GM12878 (cell line): ENCODE data around the gene PRPS2. TPM values are rescaled to one million over a fixed set of nuclear protein-coding genes. Genes with fewer than 3 reads are reported as not detected.

Source experiments
- ATAC-seq: fragments of 200-7000 bp; cut with Tn5 transposase; 3 replicates; pipeline ENCODE4 v1.9.1; 2020; ENCODE audit warnings: mild to moderate bottlenecking, moderate library complexity
- BruUV-seq: library from RNA; stranded (reverse); fragments of 400-500 nt; replicated peaks from 2 replicates; lab custom pipeline; 2021; lab: Mats Ljungman, UMichigan
- CTCF ChIA-PET: fragments of 300-600 bp; sonication (Branson Sonifier 250); formaldehyde crosslinking; extraction: SDS; loops from one replicate; lab custom pipeline; 2021; ENCODE audit warnings: inconsistent platforms; lab: Yijun Ruan, JAX
- POLR2A ChIA-PET: fragments of 350-600 bp; formaldehyde crosslinking; extraction: SDS; loops from one replicate; lab custom pipeline; 2021; ENCODE audit warnings: inconsistent platforms; lab: Charles Lee
- RAD21 ChIA-PET: fragments of 300-600 bp; sonication (Branson Sonifier 250); formaldehyde crosslinking; loops from one replicate; lab custom pipeline; 2023; ENCODE audit warnings: antibody characterized with exemption; ENCODE audit not compliant: unreplicated experiment; lab: Charles Lee
- SMC1A ChIA-PET: fragments of 300-600 bp; sonication (Branson Sonifier 250); formaldehyde crosslinking; loops from one replicate; lab custom pipeline; 2023; ENCODE audit not compliant: unreplicated experiment, uncharacterized antibody; lab: Charles Lee
- DNase-seq: peaks from one replicate; pipeline ENCODE4 v3.0.0-alpha.2; 2011; ENCODE audit warnings: low read depth, low spot score
- FAIRE-seq: peaks from 3 replicates; lab custom pipeline; 2011; peaks lifted over from hg19 to GRCh38; lab: Jason Lieb, UNC
- H2AFZ ChIP-seq: 2 replicates; pipeline ENCODE4 v1.6.0; 2011; ENCODE audit warnings: low read depth, low read length, control low read depth; ENCODE audit not compliant: control insufficient read depth
- H3K27ac ChIP-seq: 2 replicates; pipeline ENCODE4 v1.5.1; 2011; ENCODE audit warnings: control low read depth; ENCODE audit not compliant: control insufficient read depth, insufficient read depth
- H3K27me3 ChIP-seq, 2 experiments: replicated peaks in 1 of 2; 2 replicates each; pipeline versions ENCODE4 v1.6.0 to v1.6.1; 2011; ENCODE audit warnings: low read length in 1 of 2; ENCODE audit not compliant: control insufficient read depth in 2 of 2, insufficient read depth in 2 of 2
- H3K36me3 ChIP-seq, 2 experiments: 2 replicates each; pipeline ENCODE4 v1.5.1; 2011; ENCODE audit warnings: low read length in 1 of 2; ENCODE audit not compliant: control insufficient read depth in 2 of 2, insufficient read depth in 2 of 2
- H3K4me1 ChIP-seq: 2 replicates; pipeline ENCODE4 v1.6.1; 2011; ENCODE audit warnings: mild to moderate bottlenecking, low read length, moderate library complexity, mixed read lengths; ENCODE audit not compliant: control insufficient read depth, insufficient read depth
- H3K4me2 ChIP-seq: 2 replicates; pipeline ENCODE4 v1.6.0; 2011; ENCODE audit warnings: control low read depth; ENCODE audit not compliant: control insufficient read depth, insufficient read depth
- H3K4me3 ChIP-seq: fragments of 200-600 bp; sonication (generic); 2 replicates; pipeline ENCODE4 v1.5.1; 2016
- H3K79me2 ChIP-seq: 2 replicates; pipeline ENCODE4 v1.6.0; 2011; ENCODE audit warnings: low read length; ENCODE audit not compliant: control insufficient read depth, insufficient read depth
- H3K9ac ChIP-seq: 2 replicates; pipeline ENCODE4 v1.8.0; 2011; ENCODE audit warnings: low read length, control low read depth, mixed read lengths; ENCODE audit not compliant: control insufficient read depth, insufficient read depth
- H3K9me3 ChIP-seq: replicated peaks from 3 replicates; pipeline ENCODE4 v1.5.1; 2011; ENCODE audit warnings: mild to moderate bottlenecking, low read length; ENCODE audit not compliant: control insufficient read depth, insufficient read depth
- H4K20me1 ChIP-seq: 2 replicates; pipeline ENCODE4 v1.6.0; 2011; ENCODE audit not compliant: control insufficient read depth, insufficient read depth
- ASH2L ChIP-seq: fragments of 300-600, 200-600 bp; sonication (generic); IDR thresholded peaks from 2 replicates; pipeline ENCODE4 v1.6.1; 2017; ENCODE audit warnings: low read depth, mild to moderate bottlenecking, borderline replicate concordance
- ETV6 ChIP-seq, 2 experiments: fragments of 450-650 bp in 1 of 2; IDR thresholded peaks in 1 of 2; conservative IDR thresholded peaks in 1 of 2; 2 replicates each; pipeline ENCODE4 v1.6.1; 2014; ENCODE audit warnings: antibody characterized with exemption in 1 of 2, borderline replicate concordance in 1 of 2, low read depth in 1 of 2, mild to moderate bottlenecking in 1 of 2, moderate library complexity in 1 of 2
- HSF1 ChIP-seq: fragments of 150-350 bp; IDR thresholded peaks from 2 replicates; pipeline ENCODE4 v1.6.1; 2014; ENCODE audit warnings: mild to moderate bottlenecking, low read depth, low read length
- RAD51 ChIP-seq: fragments of 450-650 bp; IDR thresholded peaks from 2 replicates; pipeline ENCODE4 v1.6.1; 2016; ENCODE audit warnings: moderate library complexity, mild to moderate bottlenecking, inconsistent platforms
- SMAD1 ChIP-seq: fragments of 450-650 bp; IDR thresholded peaks from 2 replicates; pipeline ENCODE4 v1.6.1; 2018; ENCODE audit warnings: mild to moderate bottlenecking, low read depth; ENCODE audit not compliant: partially characterized antibody
- SMARCA5 ChIP-seq: fragments of 450-650 bp; IDR thresholded peaks from 2 replicates; pipeline ENCODE4 v1.6.1; 2017; ENCODE audit warnings: mild to moderate bottlenecking
- SREBF1 ChIP-seq: IDR thresholded peaks from 2 replicates; pipeline ENCODE4 v1.6.1; 2012; ENCODE audit warnings: mild to moderate bottlenecking, low read length
- SRF ChIP-seq, 2 experiments: IDR thresholded peaks; 2 replicates each; pipeline ENCODE4 v1.6.1; 2011; ENCODE audit warnings: low read depth in 2 of 2, low read length in 2 of 2, mild to moderate bottlenecking in 1 of 2, moderate library complexity in 1 of 2
- TBL1XR1 ChIP-seq: IDR thresholded peaks from 2 replicates; pipeline ENCODE4 v1.6.1; 2012; ENCODE audit warnings: low read depth, low read length, improper control_type of control experiment
- WGBS: methylation state at CpG from one replicate; pipeline ENCODE4 v1.1.6; 2016; ENCODE audit warnings: low lambda C conversion rate; ENCODE audit not compliant: insufficient replicate concordance, insufficient coverage; ENCODE audit errors: missing lambda C conversion rate; 5-methylcytosine and 5-hydroxymethylcytosine counted together
- in situ Hi-C: fragments of 300-500 bp; cut with MboI; formaldehyde crosslinking; loops from 9 replicates; pipeline ENCODE4 v1.14.3; 2018; ENCODE audit warnings: mixed read lengths
- intact Hi-C: fragments of 100-400 bp; cut with micrococcal nuclease; formaldehyde crosslinking; loops from one replicate; pipeline ENCODE4 v1.14.2; 2022; ENCODE audit not compliant: unreplicated experiment
- polyA plus RNA-seq, 11 experiments: library from polyadenylated mRNA; depleted of rRNA in 4 of 11; unstranded in 6 of 11; stranded (reverse) in 5 of 11; fragments of >200 nt; fragmentation: Nextera tagmentation in 4 of 11; fragmentation: Illumina TruSeq in 1 of 11; extraction: Ambion mirVana in 4 of 11; extraction: Trizol in 1 of 11; gene quantifications; 1 replicate in 1 of 11; 2 replicates in 10 of 11; pipeline versions ENCODE4 v1.2.1 to v1.2.3, GENCODE V29; 2011 to 2016; ENCODE audit warnings: inconsistent platforms in 2 of 11, missing spikeins in 2 of 11, low read depth in 1 of 11
- total RNA-seq, 4 experiments: library from RNA; depleted of rRNA in 3 of 4; stranded (reverse); fragments of >200 nt in 3 of 4; fragmentation: Illumina TruSeq in 1 of 4; extraction: Trizol in 1 of 4; gene quantifications; 2 replicates each; pipeline versions ENCODE4 v1.2.1 to v1.2.3, GENCODE V29; 2013 to 2021
- TF ChIP-seq, protein P1 (sequence below): IDR thresholded peaks from 2 replicates; pipeline ENCODE4 v1.6.1; 2012; ENCODE audit warnings: low read depth, low read length, improper control_type of control experiment
- TF ChIP-seq, protein P2 (sequence below): fragments of 450-650 bp; IDR thresholded peaks from 2 replicates; pipeline ENCODE4 v1.6.1; 2017; ENCODE audit warnings: mild to moderate bottlenecking, low read depth, inconsistent platforms; ENCODE audit not compliant: poor library complexity, severe bottlenecking
- TF ChIP-seq, protein P3 (sequence below): IDR thresholded peaks from 2 replicates; pipeline ENCODE4 v1.6.1; 2011; ENCODE audit warnings: borderline replicate concordance, low read depth, mild to moderate bottlenecking, moderate library complexity, mixed read lengths, low read length; ENCODE audit not compliant: insufficient read depth; ENCODE audit errors: extremely low read length
- TF ChIP-seq, protein P4 (sequence below): fragments of 150-350 bp; IDR thresholded peaks from 2 replicates; pipeline ENCODE4 v1.6.1; 2016; ENCODE audit warnings: low read depth, low read length

The PRPS2 gene
- total and polyA plus RNA-seq, 10 of the 15 experiments (the other 5 are each of a cell fraction or from before 2014, with no cell fraction given): 44.1 to 102 (median 58.2) TPM

DNA sequence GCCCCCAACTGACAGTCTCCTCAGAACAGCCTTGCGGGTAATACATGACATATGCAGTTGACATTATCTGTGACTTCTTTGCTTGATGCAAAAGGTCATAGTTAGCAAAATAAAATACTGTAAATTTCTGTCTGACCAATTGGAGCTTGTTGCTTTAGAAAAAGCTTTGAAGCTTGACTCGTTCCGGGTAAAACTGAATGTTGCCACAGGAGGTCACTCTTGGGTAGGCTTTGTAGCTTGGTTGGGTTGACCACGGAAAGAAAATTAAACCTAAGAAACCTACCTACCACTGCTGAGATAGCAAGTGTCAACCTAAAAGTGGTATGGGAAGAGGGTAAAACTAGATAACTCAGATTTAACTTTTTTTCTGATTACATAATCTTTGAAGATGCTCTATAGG, 23.2 kb downstream of the PRPS2 start (continued):
- TF ChIP-seq, protein P1, sequence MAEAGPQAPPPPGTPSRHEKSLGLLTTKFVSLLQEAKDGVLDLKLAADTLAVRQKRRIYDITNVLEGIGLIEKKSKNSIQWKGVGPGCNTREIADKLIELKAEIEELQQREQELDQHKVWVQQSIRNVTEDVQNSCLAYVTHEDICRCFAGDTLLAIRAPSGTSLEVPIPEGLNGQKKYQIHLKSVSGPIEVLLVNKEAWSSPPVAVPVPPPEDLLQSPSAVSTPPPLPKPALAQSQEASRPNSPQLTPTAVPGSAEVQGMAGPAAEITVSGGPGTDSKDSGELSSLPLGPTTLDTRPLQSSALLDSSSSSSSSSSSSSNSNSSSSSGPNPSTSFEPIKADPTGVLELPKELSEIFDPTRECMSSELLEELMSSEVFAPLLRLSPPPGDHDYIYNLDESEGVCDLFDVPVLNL: no peak
- TF ChIP-seq SMAD1 (no peak), RAD51 (no peak), ASH2L (no peak)
- TF ChIP-seq, protein P2, sequence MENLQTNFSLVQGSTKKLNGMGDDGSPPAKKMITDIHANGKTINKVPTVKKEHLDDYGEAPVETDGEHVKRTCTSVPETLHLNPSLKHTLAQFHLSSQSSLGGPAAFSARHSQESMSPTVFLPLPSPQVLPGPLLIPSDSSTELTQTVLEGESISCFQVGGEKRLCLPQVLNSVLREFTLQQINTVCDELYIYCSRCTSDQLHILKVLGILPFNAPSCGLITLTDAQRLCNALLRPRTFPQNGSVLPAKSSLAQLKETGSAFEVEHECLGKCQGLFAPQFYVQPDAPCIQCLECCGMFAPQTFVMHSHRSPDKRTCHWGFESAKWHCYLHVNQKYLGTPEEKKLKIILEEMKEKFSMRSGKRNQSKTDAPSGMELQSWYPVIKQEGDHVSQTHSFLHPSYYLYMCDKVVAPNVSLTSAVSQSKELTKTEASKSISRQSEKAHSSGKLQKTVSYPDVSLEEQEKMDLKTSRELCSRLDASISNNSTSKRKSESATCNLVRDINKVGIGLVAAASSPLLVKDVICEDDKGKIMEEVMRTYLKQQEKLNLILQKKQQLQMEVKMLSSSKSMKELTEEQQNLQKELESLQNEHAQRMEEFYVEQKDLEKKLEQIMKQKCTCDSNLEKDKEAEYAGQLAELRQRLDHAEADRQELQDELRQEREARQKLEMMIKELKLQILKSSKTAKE: no peak
- TF ChIP-seq, all 136 proteins: peak for 7

- DNase-seq (no peak), FAIRE-seq (no peak), ATAC-seq (no peak)
- in situ Hi-C loops (loop anchor here (10.0 kb wide), 1 partner anchor 667 kb away; no protein-coding TSS in a partner anchor), intact Hi-C loops (loop anchor here (10.0 kb wide), 1 partner anchor 437 kb away; no protein-coding TSS in a partner anchor)
- no peaks in the 10 kb centered on the region for H3K4me1 ChIP-seq
- POLR2A ChIA-PET: no interaction called here
- no peak overlapping the region for H3K4me3 ChIP-seq
- peaks cover 0 to 8% of the 10 kb centered on the region in 2 experiments; a peak in 1 of 4 replicates for H3K36me3 ChIP-seq
- no peaks in the 10 kb centered on the region for H3K9me3 ChIP-seq
- H4K20me1 ChIP-seq: no peaks in the 10 kb centered on the region
- H2AFZ ChIP-seq: no peak overlapping the region
- RAD21 ChIA-PET: no interaction called here
- WGBS: 48% methylated on average over 5 of the region's 5 CpGs
- no peak for TF ChIP-seq SMARCA5
- TF ChIP-seq, protein P3, sequence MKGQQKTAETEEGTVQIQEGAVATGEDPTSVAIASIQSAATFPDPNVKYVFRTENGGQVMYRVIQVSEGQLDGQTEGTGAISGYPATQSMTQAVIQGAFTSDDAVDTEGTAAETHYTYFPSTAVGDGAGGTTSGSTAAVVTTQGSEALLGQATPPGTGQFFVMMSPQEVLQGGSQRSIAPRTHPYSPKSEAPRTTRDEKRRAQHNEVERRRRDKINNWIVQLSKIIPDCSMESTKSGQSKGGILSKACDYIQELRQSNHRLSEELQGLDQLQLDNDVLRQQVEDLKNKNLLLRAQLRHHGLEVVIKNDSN: no peak
- TF ChIP-seq ETV6 (conservative IDR thresholded peaks at IDR 0.05 in 1 of 2, IDR thresholded peaks at IDR 0.05 in 1 of 2; ENCODE audit: borderline replicate concordance in 1 of 2, low read depth in 1 of 2): no peak
- TF ChIP-seq SREBF1: no peak
- TF ChIP-seq, protein P4, sequence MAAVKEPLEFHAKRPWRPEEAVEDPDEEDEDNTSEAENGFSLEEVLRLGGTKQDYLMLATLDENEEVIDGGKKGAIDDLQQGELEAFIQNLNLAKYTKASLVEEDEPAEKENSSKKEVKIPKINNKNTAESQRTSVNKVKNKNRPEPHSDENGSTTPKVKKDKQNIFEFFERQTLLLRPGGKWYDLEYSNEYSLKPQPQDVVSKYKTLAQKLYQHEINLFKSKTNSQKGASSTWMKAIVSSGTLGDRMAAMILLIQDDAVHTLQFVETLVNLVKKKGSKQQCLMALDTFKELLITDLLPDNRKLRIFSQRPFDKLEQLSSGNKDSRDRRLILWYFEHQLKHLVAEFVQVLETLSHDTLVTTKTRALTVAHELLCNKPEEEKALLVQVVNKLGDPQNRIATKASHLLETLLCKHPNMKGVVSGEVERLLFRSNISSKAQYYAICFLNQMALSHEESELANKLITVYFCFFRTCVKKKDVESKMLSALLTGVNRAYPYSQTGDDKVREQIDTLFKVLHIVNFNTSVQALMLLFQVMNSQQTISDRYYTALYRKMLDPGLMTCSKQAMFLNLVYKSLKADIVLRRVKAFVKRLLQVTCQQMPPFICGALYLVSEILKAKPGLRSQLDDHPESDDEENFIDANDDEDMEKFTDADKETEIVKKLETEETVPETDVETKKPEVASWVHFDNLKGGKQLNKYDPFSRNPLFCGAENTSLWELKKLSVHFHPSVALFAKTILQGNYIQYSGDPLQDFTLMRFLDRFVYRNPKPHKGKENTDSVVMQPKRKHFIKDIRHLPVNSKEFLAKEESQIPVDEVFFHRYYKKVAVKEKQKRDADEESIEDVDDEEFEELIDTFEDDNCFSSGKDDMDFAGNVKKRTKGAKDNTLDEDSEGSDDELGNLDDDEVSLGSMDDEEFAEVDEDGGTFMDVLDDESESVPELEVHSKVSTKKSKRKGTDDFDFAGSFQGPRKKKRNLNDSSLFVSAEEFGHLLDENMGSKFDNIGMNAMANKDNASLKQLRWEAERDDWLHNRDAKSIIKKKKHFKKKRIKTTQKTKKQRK: no peak
- no peak for TF ChIP-seq TBL1XR1
- TF ChIP-seq HSF1: no peak
- no peak for TF ChIP-seq SRF (IDR thresholded peaks at IDR 0.05; ENCODE audit: low read depth in 2 of 2, low read length in 2 of 2)
- no peak overlapping the region for H3K9ac ChIP-seq
- H3K79me2 ChIP-seq: no peaks in the 10 kb centered on the region; the same call in 1 of the 2 replicates
- CTCF ChIA-PET: interaction anchor here (4.5 kb wide), 1 partner anchor 76 kb away, joined by 23 read pairs; no protein-coding TSS in a partner anchor
- H3K27me3 ChIP-seq: no peaks in the 10 kb centered on the region
- SMC1A ChIA-PET: no interaction called here
- no peak overlapping the region for H3K27ac ChIP-seq
- BruUV-seq: no TSS peak
- no peak overlapping the region for H3K4me2 ChIP-seq
These were observed 26.3 kb downstream of the PRPS2 start for GRCh38 chrX:12817528-12817927.
